WERI-Rb-1 (cell line): ENCODE data around the gene KXD1.
"Not testable (repeated sequence)": the region's sequence is repeated elsewhere in the genome, so short reads cannot be mapped to it uniquely, and the experiment has no call there.

Experiments used
- DNase-seq: peaks from one replicate; pipeline ENCODE4 v3.0.0-alpha.2; 2020
- H3K27ac ChIP-seq: fragments of 250-450 bp; sonication (Bioruptor Pico); 2 replicates; pipeline ENCODE4 v1.5.1; 2020; ENCODE audit warnings: mild to moderate bottlenecking, moderate library complexity
- H3K27me3 ChIP-seq: fragments of 250-450 bp; sonication (Bioruptor Pico); 2 replicates; pipeline ENCODE4 v1.5.1; 2021; ENCODE audit warnings: mild to moderate bottlenecking, low read depth, moderate library complexity; ENCODE audit not compliant: insufficient read depth, severe bottlenecking
- H3K36me3 ChIP-seq: fragments of 250-450 bp; sonication (Bioruptor Pico); 2 replicates; pipeline ENCODE4 v1.5.1; 2020; ENCODE audit warnings: mild to moderate bottlenecking, moderate library complexity
- H3K4me3 ChIP-seq: 2 replicates; pipeline ENCODE4 v1.5.1; 2011; ENCODE audit warnings: low read depth, mild to moderate bottlenecking, control low read depth, low read length
- H3K9me3 ChIP-seq: fragments of 250-450 bp; sonication (Bioruptor Pico); 2 replicates; pipeline ENCODE4 v1.5.1; 2021; ENCODE audit warnings: mild to moderate bottlenecking, moderate library complexity; ENCODE audit not compliant: severe bottlenecking
- CTCF ChIP-seq: IDR thresholded peaks from 2 replicates; pipeline ENCODE4 v1.5.1; 2011; ENCODE audit warnings: low read depth, mild to moderate bottlenecking, control low read depth, inconsistent platforms, low read length

KXD1 gene

GRCh38 chr19:18521692-18522123 is 36.0 kb upstream of the KXD1 start, which contains the start of gene ELL:
TSS of gene ELL (minus strand) at chr19:18522070. CDS start at chr19:18522055, 15 bp downstream.
- no peaks in the 10 kb centered on the region for H3K9me3 ChIP-seq
- H3K36me3 ChIP-seq: no peaks in the 10 kb centered on the region
- TF ChIP-seq CTCF: no peak
- peak within 1 kb of the TSS; percentile 84 for H3K4me3 ChIP-seq
- DNase-seq: no peak
- no peaks in the 10 kb centered on the region for H3K27me3 ChIP-seq
- H3K27ac ChIP-seq: peak within 1 kb of the TSS; percentile 74

- Histone ChIP-seq H3K4me3 (no peak overlapping the region; the same call in 1 of the 2 replicates), H3K9me3 (no peaks in the 10 kb centered on the region), H3K36me3 (no peaks in the 10 kb centered on the region), H3K27ac (peak overlapping the region; percentile 54), H3K27me3 (no peaks in the 10 kb centered on the region)
- TF ChIP-seq CTCF: no peak
- DNase-seq: peak; percentile 100
Observed at GRCh38 chr19:18522124-18522861, 35.4 kb upstream of the KXD1 start.

DNA sequence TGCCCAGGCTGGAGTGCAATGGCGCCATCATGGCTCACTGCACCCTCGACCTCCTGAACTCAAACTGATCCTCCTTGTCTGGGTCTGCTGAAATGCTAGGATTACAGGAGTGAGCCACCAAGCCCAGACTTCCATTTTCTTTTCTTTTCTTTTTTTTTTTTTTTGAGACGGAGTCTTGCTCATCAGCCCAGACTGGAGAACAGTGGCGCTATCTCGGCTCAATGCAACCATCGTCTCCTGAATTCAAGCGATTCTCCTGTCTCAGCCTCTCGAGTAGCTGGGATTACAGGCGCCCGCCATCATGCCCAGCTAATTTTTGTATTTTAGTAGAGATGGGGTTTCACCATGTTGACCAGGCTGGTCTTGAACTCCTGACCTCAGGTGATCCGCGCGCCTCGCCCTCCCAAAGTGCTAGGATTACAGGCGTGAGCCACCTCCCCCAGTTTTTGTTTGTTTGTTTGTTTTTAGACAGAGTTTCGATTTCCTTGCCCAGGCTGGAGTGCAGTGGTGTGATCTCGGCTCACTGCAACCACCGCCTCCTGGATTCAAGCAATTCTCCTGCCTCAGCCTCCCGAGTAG is 34.7 kb upstream of the KXD1 start:
- not testable (repeated sequence) for H3K36me3 ChIP-seq, H3K9me3 ChIP-seq, DNase-seq, H3K27me3 ChIP-seq, H3K4me3 ChIP-seq
- peak overlapping the region; percentile 54; the same call in 1 of the 2 replicates for H3K27ac ChIP-seq

DNA sequence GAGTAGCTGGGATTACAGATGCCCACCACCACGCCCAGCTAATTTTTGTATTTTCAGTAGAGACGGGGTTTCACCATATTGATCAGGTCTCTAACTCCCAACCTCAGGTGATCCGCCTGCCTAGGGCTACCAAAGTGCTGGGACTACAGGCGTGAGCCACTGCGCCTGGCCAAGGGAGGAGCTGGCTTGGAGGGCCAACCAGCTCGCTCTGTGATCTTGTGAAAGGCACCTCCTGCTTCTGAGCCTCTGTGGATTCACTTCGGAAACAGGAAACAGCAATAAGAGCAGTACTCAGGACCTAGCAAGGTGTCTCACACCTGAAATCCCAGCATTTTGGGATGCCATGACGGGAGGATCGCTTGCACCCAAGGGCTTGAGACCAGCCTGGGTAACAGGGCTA is 33.8 kb upstream of the KXD1 start:
- no peaks in the 10 kb centered on the region for H3K27me3 ChIP-seq
- no peak overlapping the region for H3K4me3 ChIP-seq
- no peaks in the 10 kb centered on the region for H3K9me3 ChIP-seq
- no peak for DNase-seq
- no peak overlapping the region for H3K27ac ChIP-seq
- no peak for TF ChIP-seq CTCF
- no peaks in the 10 kb centered on the region for H3K36me3 ChIP-seq

DNA sequence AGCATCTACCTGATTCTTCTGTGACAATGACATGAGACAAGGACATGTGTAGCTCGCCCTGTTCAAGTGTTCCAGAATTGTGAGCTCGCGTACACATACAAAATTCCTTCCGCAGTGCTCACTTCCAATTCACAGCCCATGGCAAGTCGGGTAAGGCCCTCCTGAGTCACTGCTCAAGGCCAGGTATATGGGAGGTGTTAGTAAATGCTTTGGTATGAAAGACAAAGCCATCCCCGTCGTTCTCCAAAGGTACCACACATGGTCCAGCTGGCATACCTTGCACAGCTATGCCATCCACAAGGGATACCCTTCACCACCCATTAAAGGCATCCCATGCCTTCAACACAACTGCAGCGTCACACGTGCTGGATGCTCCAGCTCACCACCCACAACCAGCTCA is 31.4 kb upstream of the KXD1 start:
- Histone ChIP-seq H3K27me3 (no peaks in the 10 kb centered on the region), H3K27ac (no peak overlapping the region), H3K4me3 (no peak overlapping the region), H3K36me3 (peaks cover 2% of the 10 kb centered on the region), H3K9me3 (no peaks in the 10 kb centered on the region)
- no peak for DNase-seq
- no peak for TF ChIP-seq CTCF

DNA sequence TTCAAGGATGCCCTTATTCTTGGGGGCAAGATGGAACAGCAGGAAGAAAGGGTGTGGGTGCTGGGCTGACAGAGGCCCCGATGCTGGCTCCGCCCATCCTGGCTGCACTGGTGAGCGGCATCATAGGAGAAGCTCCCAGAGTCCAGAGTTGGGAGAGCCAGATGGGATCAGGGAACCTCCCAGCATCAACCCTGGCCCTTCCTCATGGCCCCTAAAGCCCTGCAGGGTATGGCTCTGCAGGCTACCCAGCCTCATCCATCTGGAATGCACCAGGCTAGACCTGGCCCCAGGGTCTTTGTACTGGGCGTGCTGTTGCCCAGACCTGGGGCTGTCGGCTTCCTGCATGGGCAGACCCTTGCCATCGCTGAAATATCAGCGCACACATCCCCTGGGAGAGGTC is 27.9 kb upstream of the KXD1 start:
- no peak overlapping the region for H3K4me3 ChIP-seq
- peak; percentile 15 for DNase-seq

More for the DNA sequence above, 27.9 kb upstream of the KXD1 start:
- Histone ChIP-seq H3K9me3 (no peaks in the 10 kb centered on the region), H3K27ac (no peak overlapping the region), H3K27me3 (no peaks in the 10 kb centered on the region), H3K36me3 (peaks cover 18% of the 10 kb centered on the region)
- TF ChIP-seq CTCF: no peak
